Vein endothelial cell (primary cell): ENCODE measurements around the gene FAM168B. TPM values are rescaled to one million over a fixed set of nuclear protein-coding genes. Genes with fewer than 3 reads are reported as not detected.

Experiments used
- total RNA-seq: library from RNA; depleted of rRNA; stranded (reverse); fragments of >200 nt; gene quantifications from 2 replicates; pipeline ENCODE4 v1.2.3, GENCODE V29; 2012

Gene FAM168B, protein sequence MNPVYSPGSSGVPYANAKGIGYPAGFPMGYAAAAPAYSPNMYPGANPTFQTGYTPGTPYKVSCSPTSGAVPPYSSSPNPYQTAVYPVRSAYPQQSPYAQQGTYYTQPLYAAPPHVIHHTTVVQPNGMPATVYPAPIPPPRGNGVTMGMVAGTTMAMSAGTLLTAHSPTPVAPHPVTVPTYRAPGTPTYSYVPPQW
- 124 and 146 TPM in 2 replicates for total RNA-seq

DNA sequence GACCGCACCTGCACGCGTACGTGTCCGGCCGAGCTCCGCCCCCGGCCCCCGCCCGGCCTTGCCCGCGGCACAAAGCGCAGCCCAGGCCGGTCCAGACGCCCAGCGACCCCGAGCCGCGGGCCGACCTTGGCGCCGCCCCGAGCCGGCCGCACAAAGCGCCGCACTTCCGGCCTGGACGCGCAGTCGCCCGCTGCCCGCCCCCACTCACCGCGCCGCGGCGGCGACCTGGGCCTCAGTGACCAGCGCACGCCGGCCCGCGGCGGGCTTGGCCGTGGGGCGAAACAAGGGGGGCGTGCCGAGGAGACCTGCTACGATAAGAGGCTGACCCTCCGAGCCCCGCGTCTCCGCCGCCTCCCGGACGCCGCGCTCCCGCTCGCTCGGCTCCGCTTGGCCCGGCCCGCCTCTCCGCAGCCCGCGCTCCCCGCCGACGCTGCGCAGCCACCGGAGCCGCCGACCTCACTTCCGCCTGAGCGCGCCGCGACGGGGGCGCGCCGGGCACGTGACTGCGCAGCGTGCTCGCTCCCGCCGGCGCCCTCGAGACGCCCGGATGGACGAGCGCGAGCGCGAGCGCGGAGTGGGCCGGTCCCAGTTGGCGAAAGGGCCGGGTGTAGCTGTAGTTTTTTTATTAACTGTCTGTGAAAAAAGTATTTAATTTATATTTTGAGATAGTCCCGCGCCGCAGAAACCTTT lies at the start of gene FAM168B:
FAM168B (minus strand) TSS at position 455 of the 690 bp plus-strand sequence. CDS start 10,814 bp downstream, outside the sequence.

DNA sequence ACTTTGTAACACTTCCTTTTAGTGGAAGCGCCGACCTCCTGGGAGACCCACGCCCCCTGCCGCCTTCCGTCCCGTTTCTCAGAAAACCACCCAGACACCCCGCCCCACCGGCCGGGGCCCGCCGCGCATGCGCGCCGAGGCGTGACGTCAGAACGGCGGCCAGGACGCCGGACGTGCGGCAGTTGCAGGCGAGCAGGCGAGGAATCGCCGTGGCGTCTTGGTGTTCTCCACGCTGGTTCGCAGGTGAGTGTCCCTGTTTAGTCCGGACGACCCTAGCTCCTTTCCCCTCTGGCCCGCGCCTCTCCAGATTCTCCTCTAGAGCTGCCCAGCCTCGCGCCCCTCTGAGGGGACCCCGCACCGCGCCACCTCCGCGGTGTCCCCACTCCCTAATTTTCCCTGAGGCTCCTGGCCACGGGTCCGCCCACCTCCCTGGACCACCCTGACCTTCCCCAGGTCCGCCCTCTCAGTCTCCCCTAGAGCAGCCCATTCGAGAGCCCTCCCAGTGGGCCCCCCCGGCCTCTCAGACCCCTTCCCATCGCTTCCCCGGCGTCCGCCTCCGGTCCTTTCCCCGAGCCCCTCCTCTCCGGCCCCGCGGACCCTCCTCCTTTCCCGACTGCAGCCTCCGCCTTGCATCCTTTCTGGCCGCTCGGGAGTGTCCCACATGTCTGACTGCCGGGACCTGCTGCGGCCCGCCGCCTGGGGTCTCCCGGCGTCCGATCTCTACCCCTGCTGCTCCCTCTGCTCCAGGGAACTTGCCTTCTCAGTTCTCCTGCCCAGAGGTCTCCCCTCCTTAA lies 12.1 kb upstream of the FAM168B start, which contains the start of gene PLEKHB2:
PLEKHB2 (plus strand) TSS at position 181 of the 794 bp plus-strand sequence. CDS start 15,606 bp downstream, outside the sequence.

Other genes with a start within 250 kb of the FAM168B start
- 95.1 and 111 TPM in 2 replicates for gene PLEKHB2, start 11.9 kb upstream of the FAM168B start, total RNA-seq
- 0.29 and 0.33 TPM in 2 replicates for gene POTEE, start 116.1 kb upstream of the FAM168B start, total RNA-seq